ENCODE results near the gene MGST3.

Gene MGST3

DNA sequence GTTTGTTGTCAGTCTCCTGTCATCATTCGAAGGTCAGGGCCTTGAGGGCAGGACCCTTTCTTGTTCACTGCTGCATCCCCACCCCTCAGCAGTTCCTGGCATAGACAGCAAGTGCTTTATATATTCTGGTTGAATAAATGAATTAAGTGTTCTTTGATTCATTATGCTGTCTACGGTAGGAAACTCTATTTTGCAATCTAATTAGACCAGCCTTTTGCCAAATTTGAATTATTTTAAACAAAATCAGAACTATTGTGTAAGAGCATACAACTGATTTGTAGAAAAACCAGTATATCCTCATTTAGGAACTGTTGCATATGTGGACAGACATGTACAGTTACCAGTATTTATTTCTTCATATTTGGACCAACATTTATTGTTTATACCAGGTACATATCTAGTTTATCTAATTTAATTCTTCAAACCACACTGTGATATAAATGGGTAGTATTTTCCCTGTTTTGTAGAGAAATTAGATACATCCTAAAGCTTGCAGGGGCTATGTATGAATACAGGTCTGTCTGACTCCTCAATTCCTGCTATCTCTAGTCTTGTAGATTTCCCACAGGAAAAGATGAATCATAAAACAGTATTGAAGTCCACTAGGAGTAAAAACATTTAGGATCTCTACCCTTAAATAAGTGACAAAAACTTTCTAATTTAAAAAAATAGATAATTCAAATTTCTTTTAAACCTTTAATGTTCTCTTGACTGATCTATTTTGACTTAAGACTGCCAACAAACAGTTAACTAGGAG, 10.4 kb downstream of the MGST3 start:
- H3K4me1 ChIP-seq (ENCODE audit: control insufficient read depth in 1 of 2, insufficient read depth in 1 of 2, low read depth in 1 of 2, low read length in 1 of 2), result no peaks in the 10 kb centered on the region
- TF ChIP-seq, protein P1, sequence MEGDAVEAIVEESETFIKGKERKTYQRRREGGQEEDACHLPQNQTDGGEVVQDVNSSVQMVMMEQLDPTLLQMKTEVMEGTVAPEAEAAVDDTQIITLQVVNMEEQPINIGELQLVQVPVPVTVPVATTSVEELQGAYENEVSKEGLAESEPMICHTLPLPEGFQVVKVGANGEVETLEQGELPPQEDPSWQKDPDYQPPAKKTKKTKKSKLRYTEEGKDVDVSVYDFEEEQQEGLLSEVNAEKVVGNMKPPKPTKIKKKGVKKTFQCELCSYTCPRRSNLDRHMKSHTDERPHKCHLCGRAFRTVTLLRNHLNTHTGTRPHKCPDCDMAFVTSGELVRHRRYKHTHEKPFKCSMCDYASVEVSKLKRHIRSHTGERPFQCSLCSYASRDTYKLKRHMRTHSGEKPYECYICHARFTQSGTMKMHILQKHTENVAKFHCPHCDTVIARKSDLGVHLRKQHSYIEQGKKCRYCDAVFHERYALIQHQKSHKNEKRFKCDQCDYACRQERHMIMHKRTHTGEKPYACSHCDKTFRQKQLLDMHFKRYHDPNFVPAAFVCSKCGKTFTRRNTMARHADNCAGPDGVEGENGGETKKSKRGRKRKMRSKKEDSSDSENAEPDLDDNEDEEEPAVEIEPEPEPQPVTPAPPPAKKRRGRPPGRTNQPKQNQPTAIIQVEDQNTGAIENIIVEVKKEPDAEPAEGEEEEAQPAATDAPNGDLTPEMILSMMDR (IDR thresholded peaks at IDR 0.05), result no peak
- H3K4me3 ChIP-seq (ENCODE audit: low read depth in 1 of 2, low read length in 1 of 2), result no peak overlapping the region
- no peaks in the 10 kb centered on the region for H3K36me3 ChIP-seq
- H3K9me3 ChIP-seq, result no peaks in the 10 kb centered on the region
- H3K27ac ChIP-seq, result no peak overlapping the region
- H3K27me3 ChIP-seq, result no peaks in the 10 kb centered on the region

DNA sequence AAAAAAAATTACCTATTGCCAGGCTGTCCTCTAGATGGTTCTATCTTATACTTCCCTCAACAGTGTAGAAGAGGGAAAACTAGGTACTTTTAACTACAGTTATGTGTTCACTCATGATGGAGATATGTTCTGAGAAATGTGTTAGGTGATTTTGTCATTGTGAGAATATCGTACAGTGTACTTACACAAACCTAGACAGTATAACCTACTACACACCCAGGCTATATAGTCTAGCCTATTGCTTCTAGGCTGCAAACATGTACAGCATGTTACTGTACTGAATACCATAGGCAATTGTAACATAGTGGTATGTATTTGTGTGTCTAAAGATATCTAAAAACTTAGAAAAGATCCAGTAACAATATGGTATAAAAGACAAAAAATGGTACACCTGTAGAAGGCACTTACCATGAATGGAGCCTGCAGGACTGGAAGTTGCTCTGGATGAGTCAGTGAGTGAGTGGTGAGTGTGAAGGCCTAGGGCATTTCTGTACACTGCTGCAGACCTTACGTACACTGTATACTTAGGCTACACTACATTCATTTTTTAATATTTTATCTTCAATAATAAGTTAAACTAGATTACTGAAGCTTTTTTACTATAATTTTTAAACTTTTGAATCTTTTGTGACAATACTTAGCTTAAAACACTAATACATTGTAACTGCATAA, 13.2 kb downstream of the MGST3 start:
- TF ChIP-seq, protein P1 (IDR thresholded peaks at IDR 0.05), result no peak
- no peaks in the 10 kb centered on the region for H3K27me3 ChIP-seq
- no peaks in the 10 kb centered on the region for H3K36me3 ChIP-seq
- no peaks in the 10 kb centered on the region for H3K9me3 ChIP-seq
- H3K4me3 ChIP-seq (ENCODE audit: low read depth in 1 of 2, low read length in 1 of 2), result no peak overlapping the region
- H3K27ac ChIP-seq, result no peak overlapping the region
- H3K4me1 ChIP-seq (ENCODE audit: control insufficient read depth in 1 of 2, insufficient read depth in 1 of 2, low read depth in 1 of 2, low read length in 1 of 2), result no peaks in the 10 kb centered on the region

DNA sequence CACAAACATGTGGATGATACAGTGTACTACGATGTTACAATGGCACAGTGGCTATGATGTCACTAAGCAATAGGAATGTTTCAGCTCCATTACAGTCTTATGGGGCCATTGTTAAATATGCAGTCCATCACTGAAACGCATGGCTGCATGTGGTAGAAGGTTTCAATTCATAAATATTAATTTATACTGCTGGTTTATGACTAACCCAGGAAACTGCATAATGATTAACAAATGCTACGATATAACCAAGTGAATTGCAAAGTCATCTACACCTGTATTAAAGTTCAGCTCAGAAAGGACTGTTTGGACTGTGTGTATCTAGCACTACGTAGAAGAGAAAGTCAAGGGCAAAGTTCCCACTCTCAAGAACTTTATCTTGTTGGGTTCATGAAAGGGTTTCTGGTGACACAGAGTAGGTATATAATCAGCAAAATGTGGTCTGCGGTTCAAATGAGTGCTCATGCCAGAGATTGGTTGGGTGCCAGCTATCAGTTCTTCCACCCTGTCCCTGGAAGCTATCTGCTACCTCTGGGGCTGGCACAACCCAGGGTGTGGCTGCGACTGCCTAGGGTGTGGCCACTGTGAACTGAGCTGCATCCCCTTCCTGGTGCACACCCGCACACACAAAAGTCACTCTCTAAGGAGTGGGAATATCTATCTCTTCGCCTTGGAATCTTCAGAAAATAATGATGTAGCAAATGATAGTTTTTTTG, 14.8 kb downstream of the MGST3 start:
- Histone ChIP-seq H3K4me3 (ENCODE audit: low read depth in 1 of 2, low read length in 1 of 2) (no peak overlapping the region), H3K27me3 (no peaks in the 10 kb centered on the region), H3K36me3 (no peaks in the 10 kb centered on the region), H3K4me1 (ENCODE audit: control insufficient read depth in 1 of 2, insufficient read depth in 1 of 2, low read depth in 1 of 2, low read length in 1 of 2) (no peaks in the 10 kb centered on the region), H3K27ac (no peak overlapping the region), H3K9me3 (no peaks in the 10 kb centered on the region)
- TF ChIP-seq, protein P1 (IDR thresholded peaks at IDR 0.05), result no peak

DNA sequence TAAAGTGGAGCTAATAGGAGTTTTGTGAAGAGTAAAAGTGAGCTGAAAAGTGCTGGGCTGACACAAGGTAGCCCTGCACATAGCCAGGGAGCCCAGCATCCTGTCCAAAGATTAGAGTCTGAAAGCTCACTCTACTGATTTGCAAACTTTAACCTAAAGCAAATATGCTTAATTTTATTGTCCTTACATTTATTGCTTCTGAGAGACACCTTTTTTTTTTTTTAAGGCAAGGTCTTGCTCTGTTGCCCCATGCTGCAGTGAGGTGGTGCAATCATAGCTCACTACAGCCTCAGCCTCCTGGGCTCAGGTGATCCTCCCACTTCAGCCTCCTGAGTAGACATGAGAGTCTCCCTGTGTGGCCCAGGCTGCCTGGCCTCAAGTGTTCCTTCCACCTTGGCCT, 16.5 kb downstream of the MGST3 start:
- Histone ChIP-seq H3K27me3 (no peaks in the 10 kb centered on the region), H3K27ac (no peak overlapping the region), H3K4me3 (ENCODE audit: low read depth in 1 of 2, low read length in 1 of 2) (no peak overlapping the region), H3K4me1 (ENCODE audit: control insufficient read depth in 1 of 2, insufficient read depth in 1 of 2, low read depth in 1 of 2, low read length in 1 of 2) (no peaks in the 10 kb centered on the region), H3K9me3 (no peaks in the 10 kb centered on the region), H3K36me3 (no peaks in the 10 kb centered on the region)
- TF ChIP-seq, protein P1 (IDR thresholded peaks at IDR 0.05), result no peak

DNA sequence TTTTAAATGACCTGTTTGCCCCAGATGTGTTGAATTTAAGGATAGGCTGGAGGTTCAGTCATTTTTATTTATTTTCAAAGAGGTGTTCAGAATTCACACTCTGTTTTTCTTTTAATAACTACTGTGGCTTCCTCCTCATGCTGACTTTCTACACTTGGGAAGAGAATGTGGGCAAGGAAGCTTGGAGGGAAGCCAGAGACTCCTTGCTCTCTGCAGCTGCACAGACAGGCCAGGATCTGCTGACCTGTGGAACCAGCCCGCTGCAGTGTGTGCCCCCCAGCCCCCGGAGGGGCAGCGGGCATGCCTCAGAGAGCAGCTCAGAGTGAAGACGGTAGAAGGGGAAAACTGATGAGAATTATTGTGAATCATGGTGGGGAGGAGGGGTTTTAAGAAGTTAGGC, 16.9 kb downstream of the MGST3 start:
- H3K4me3 ChIP-seq (ENCODE audit: low read depth in 1 of 2, low read length in 1 of 2), result no peak overlapping the region

More for the DNA sequence above, 16.9 kb downstream of the MGST3 start:
- no peaks in the 10 kb centered on the region for H3K27me3 ChIP-seq
- no peaks in the 10 kb centered on the region for H3K4me1 ChIP-seq (ENCODE audit: control insufficient read depth in 1 of 2, insufficient read depth in 1 of 2, low read depth in 1 of 2, low read length in 1 of 2)
- no peaks in the 10 kb centered on the region for H3K9me3 ChIP-seq
- no peak overlapping the region for H3K27ac ChIP-seq
- no peaks in the 10 kb centered on the region for H3K36me3 ChIP-seq
- TF ChIP-seq, protein P1 (IDR thresholded peaks at IDR 0.05), result no peak

Data from neutrophil (primary cell).